Peyer's patch (tissue), 4 donors: ENCODE data around the gene SPIC. TPM values are rescaled to one million over a fixed set of nuclear protein-coding genes. Genes with fewer than 3 reads are reported as not detected.

Source experiments
- DNase-seq, 3 donors: peaks; one replicate each; pipeline ENCODE4 v3.0.0-alpha.2; 2017 to 2019
- H3K27ac ChIP-seq, 4 donors: fragments of 200-600 bp; sonication (generic); one replicate each; pipeline ENCODE4 v1.5.1; 2016 to 2019
- H3K27me3 ChIP-seq, 2 donors: fragments of 200-600 bp; sonication (generic); one replicate each; pipeline ENCODE4 v1.5.1; 2019
- H3K36me3 ChIP-seq, 3 donors: fragments of 200-600 bp; sonication (generic); one replicate each; pipeline ENCODE4 v1.5.1; 2016 to 2019
- H3K4me1 ChIP-seq, 4 donors: fragments of 200-600 bp; sonication (generic); one replicate each; pipeline ENCODE4 v1.5.1; 2016 to 2019
- H3K4me3 ChIP-seq, 4 donors: fragments of 200-600 bp; sonication (generic); 1 replicate in 3 of 4; 2 replicates in 1 of 4; pipeline ENCODE4 v1.5.1; 2016 to 2019; ENCODE audit warnings: mild to moderate bottlenecking in 1 of 4
- H3K9me3 ChIP-seq, 4 donors: fragments of 200-600 bp; sonication (generic); one replicate each; pipeline ENCODE4 v1.5.1; 2016 to 2019; ENCODE audit warnings: mild to moderate bottlenecking in 1 of 4
- CTCF ChIP-seq, 6 experiments: fragments of 450-650 bp in 4 of 6; fragments of 200-600 bp in 2 of 6; sonication (generic) in 1 of 6; IDR thresholded peaks; one replicate each; pipeline ENCODE4 v1.5.1; 2017 to 2019; ENCODE audit warnings: antibody characterized with exemption in 6 of 6, mild to moderate bottlenecking in 3 of 6, moderate library complexity in 1 of 6
- POLR2A ChIP-seq, 2 donors: fragments of 450-650 bp; IDR thresholded peaks; one replicate each; pipeline ENCODE4 v1.5.1; 2017; ENCODE audit warnings: antibody characterized with exemption in 2 of 2, mild to moderate bottlenecking in 2 of 2, moderate library complexity in 2 of 2
- small RNA-seq, 2 donors: library from RNA; depleted of rRNA; stranded (forward); fragments of <200 nt; gene quantifications; one replicate each; pipeline ENCODE3, GENCODE V24; 2016
- total RNA-seq, 4 donors: library from RNA; depleted of rRNA; stranded (reverse); fragments of >200 nt; gene quantifications; one replicate each; pipeline ENCODE4 v1.1.0, GENCODE V29; 2016

SPIC gene
- total RNA-seq, 4 donors from 2014 or later = not detected

GRCh38 chr12:101536069-101536674 lies 61.0 kb downstream of the SPIC start:
- no peak for DNase-seq
- Histone ChIP-seq H3K27ac (no peak overlapping the region), H3K36me3 (no peaks in the 10 kb centered on the region), H3K4me3 (no peak overlapping the region), H3K4me1 (no peaks in the 10 kb centered on the region), H3K9me3 (no peaks in the 10 kb centered on the region), H3K27me3 (no peaks in the 10 kb centered on the region)
- TF ChIP-seq POLR2A (IDR thresholded peaks at IDR 0.05) (no peak), CTCF (IDR thresholded peaks at IDR 0.05) (no peak)

Small RNA genes within 50 kb of the gene (small RNA-seq; reads per million reads assigned to genes)
- gene RF00019 = 0 reads per million in 2 donors
- gene RNA5SP367 = 0 reads per million in 2 donors
- gene RNU5E-5P = 0.29 to 0.51 reads per million in 2 donors

Other genes starting within 250 kb of the SPIC start
- 10 to 100 TPM in 1 of 4 donors, 1 to 10 TPM in 3; 3.7 to 14.9 (median 5.5) TPM for gene UTP20, start 195.2 kb upstream of the SPIC start, total RNA-seq
- gene ARL1, start 67.6 kb upstream of the SPIC start, total RNA-seq = 10 to 100 TPM; 37.1 to 59.3 (median 50.6) TPM
- gene MYBPC1, start 119.6 kb downstream of the SPIC start, total RNA-seq = 100 to 1,000 TPM in 1 of 4 donors, 10 to 100 TPM in 2, not detected in 1; 19.4 to 141 (median 63.9) TPM
- gene CHPT1, start 222.3 kb downstream of the SPIC start, total RNA-seq = 100 to 1,000 TPM in 3 of 4 donors, 10 to 100 TPM in 1; 78.4 to 471 (median 359) TPM